H1 (cell line): Measurements from ENCODE around the gene ATP6V1B1. TPM values are rescaled to one million over a fixed set of nuclear protein-coding genes. Genes with fewer than 3 reads are reported as not detected.

ENCODE experiments used
- JUN ChIP-seq: IDR thresholded peaks from 2 replicates; pipeline ENCODE4 v1.6.1; 2011; ENCODE audit warnings: low read depth, mild to moderate bottlenecking, improper control_type of control experiment, low read length
- NRF1 ChIP-seq: IDR thresholded peaks from 2 replicates; pipeline ENCODE4 v1.6.1; 2011; ENCODE audit warnings: mild to moderate bottlenecking, low read depth, low read length, improper control_type of control experiment
- RFX5 ChIP-seq: IDR thresholded peaks from 2 replicates; pipeline ENCODE4 v1.6.1; 2011; ENCODE audit warnings: low read depth, low read length, improper control_type of control experiment, borderline replicate concordance
- TAF7 ChIP-seq: optimal IDR thresholded peaks from 2 replicates; pipeline ENCODE3; 2011; ENCODE audit warnings: low read depth, mild to moderate bottlenecking, inconsistent platforms, low read length, moderate library complexity, borderline replicate concordance
- polyA plus RNA-seq, 7 experiments: library from polyadenylated mRNA; depleted of rRNA in 3 of 7; stranded (reverse) in 5 of 7; unstranded in 2 of 7; fragments of >200 nt in 5 of 7; fragments of 200-250 nt in 2 of 7; gene quantifications; 1 replicate in 5 of 7; 2 replicates in 1 of 7; 4 replicates in 1 of 7; pipeline versions ENCODE4 v1.2.1 to v1.2.3, GENCODE V29; 2011 to 2013; ENCODE audit warnings: missing spikeins in 2 of 7, mixed read lengths in 2 of 7
- total RNA-seq: library from RNA; stranded (reverse); fragmentation: NEBNext Ultra II Directional; extraction: Animal tissue kit (Norgen Biotek cat#: 25700); gene quantifications from 2 replicates; pipeline ENCODE4 v1.2.1, GENCODE V29; 2021
- TF ChIP-seq, protein P1 (sequence below): IDR thresholded peaks from 2 replicates; pipeline ENCODE4 v1.6.1; 2012; ENCODE audit warnings: inconsistent platforms

ATP6V1B1 gene
- total and polyA plus RNA-seq, 2 of the 8 experiments (the other 6 are each of a cell fraction or from before 2014, with no cell fraction given): not detected

DNA sequence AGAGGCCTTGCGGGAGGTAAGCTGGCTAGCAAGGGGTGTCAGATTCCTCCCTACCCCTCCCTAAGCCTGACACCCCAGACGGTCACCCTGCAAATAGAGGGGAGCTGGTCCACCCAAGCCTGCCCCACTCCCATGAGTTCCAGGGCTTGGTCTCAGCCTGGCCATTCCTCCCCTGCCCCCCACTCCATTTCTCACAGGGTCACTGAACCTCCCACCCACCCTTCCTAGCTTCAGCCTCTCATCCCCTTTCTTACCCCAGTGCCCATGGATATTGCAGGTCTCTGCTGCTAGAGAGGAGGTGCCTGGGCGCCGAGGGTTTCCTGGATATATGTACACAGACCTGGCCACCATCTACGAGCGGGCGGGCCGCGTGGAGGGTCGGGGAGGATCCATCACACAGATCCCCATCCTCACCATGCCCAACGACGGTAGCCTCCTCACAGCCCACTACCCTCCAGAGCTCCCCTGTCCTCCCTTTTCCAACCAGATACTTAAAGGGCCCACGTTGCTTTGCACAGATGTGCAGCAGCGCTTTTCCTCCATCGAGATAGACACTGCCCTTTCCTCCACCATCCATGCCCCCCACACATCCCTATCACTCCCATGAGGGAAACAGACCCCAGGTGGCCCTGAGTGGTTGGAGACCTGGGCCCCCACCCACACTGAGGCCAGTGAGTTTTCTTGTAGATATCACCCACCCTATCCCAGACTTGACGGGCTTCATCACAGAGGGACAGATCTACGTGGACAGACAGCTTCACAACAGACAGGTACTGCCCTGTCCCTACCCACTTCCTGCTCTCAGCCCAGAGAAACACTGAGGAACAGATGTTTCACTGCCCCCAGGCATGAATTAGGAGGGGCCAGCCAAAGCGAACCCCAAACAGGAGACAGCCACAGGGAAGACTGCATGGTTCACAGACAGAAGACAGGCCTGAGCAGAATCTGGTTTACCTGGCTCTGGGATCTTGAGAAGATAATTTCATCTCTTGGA lies 27.5 kb downstream of the ATP6V1B1 start (continued):
- TF ChIP-seq TAF7 (no peak), NRF1 (no peak), RFX5 (no peak), JUN (no peak)
- TF ChIP-seq, protein P1, sequence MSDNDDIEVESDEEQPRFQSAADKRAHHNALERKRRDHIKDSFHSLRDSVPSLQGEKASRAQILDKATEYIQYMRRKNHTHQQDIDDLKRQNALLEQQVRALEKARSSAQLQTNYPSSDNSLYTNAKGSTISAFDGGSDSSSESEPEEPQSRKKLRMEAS: no peak
